NCI-H526 treated with DMSO at 0.1 percent for 48 hours (cell line): Measurements from ENCODE around the gene GBA2.

Experiments used
- DNase-seq: peaks from one replicate; lab custom pipeline; 2025; lab: John Stamatoyannopoulos, UW

The GBA2 gene

GRCh38 chr9:35763803-35764202, 14.8 kb upstream of the GBA2 start:
- DNase-seq: no peak

- DNase-seq: no peak
Measured at GRCh38 chr9:35763181-35763580, 14.2 kb upstream of the GBA2 start.

GRCh38 chr9:35760651-35761050, 11.6 kb upstream of the GBA2 start:
- no peak for DNase-seq

- no peak for DNase-seq
Measured at GRCh38 chr9:35759795-35760194, 10.8 kb upstream of the GBA2 start.

GRCh38 chr9:35758475-35759050, 9.5 kb upstream of the GBA2 start:
- DNase-seq: no peak

GRCh38 chr9:35757892-35758275, 8.9 kb upstream of the GBA2 start:
- no peak for DNase-seq

GRCh38 chr9:35757226-35757891, 8.3 kb upstream of the GBA2 start:
- peak; percentile 31 for DNase-seq

GRCh38 chr9:35756275-35757225, 7.5 kb upstream of the GBA2 start:
- DNase-seq: peak; percentile 56

- no peak for DNase-seq
Measured at GRCh38 chr9:35755071-35755470, 6.0 kb upstream of the GBA2 start.

- DNase-seq: no peak
Measured at GRCh38 chr9:35754264-35754663, 5.2 kb upstream of the GBA2 start, which contains the start of gene MSMP. Gene MSMP (minus strand): TSS chr9:35754276. CDS start chr9:35754129, 147 bp downstream.

GRCh38 chr9:35753466-35753865, 4.4 kb upstream of the GBA2 start:
- DNase-seq: no peak

GRCh38 chr9:35750256-35750531, 1.2 kb upstream of the GBA2 start:
- no peak for DNase-seq

GRCh38 chr9:35749515-35750255, 657 bp upstream of the GBA2 start:
- peak; percentile 28 for DNase-seq

GRCh38 chr9:35748242-35748857, 678 bp downstream of the GBA2 start:
- no peak for DNase-seq

GRCh38 chr9:35746583-35746982, 2.4 kb downstream of the GBA2 start:
- no peak for DNase-seq

GRCh38 chr9:35745569-35745968, 3.5 kb downstream of the GBA2 start:
- DNase-seq: no peak

GRCh38 chr9:35743880-35744518, 5.0 kb downstream of the GBA2 start:
- no peak for DNase-seq

- DNase-seq: no peak
Measured at GRCh38 chr9:35743452-35743851, 5.6 kb downstream of the GBA2 start.

GRCh38 chr9:35741740-35742139, 7.3 kb downstream of the GBA2 start:
- DNase-seq: no peak

- no peak for DNase-seq
Measured at GRCh38 chr9:35740243-35740642, 8.8 kb downstream of the GBA2 start.

- DNase-seq: no peak
Measured at GRCh38 chr9:35738924-35739323, 10.1 kb downstream of the GBA2 start.
